DMS53 (cell line): ENCODE results near the gene COL25A1.
A peak's percentile ranks its signal among the peaks of the same experiment; 100 is the strongest.
"Not testable (repeated sequence)": the region's sequence is repeated elsewhere in the genome, so short reads cannot be mapped to it uniquely, and the experiment has no call there.

Source experiments
- DNase-seq: peaks from one replicate; lab custom pipeline; 2025; lab: John Stamatoyannopoulos, UW

Gene COL25A1

GRCh38 chr4:109010521-109010920, 291.9 kb downstream of the COL25A1 start:
- DNase-seq: no peak

- no peak for DNase-seq
These were observed 292.5 kb downstream of the COL25A1 start for GRCh38 chr4:109009909-109010308.

DNA sequence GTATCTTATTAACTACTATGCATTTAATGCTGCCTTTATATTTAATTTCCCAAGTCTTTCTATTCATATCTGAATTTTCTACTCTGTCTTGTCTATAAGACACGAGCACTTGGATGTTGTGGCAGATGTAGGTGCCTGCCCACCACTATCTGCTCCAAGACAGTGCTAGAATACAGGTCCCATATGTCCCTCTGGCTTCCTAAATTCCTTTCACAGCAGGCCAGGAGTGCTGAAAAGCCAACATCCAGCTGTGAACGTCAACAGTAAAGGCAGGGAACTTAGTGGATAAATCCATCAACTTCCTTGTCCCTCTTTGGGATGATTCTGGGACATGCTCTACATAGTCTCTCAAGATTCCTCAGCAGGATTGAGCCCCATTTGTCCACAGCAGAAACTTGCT, 294.5 kb downstream of the COL25A1 start:
- DNase-seq: no peak

DNA sequence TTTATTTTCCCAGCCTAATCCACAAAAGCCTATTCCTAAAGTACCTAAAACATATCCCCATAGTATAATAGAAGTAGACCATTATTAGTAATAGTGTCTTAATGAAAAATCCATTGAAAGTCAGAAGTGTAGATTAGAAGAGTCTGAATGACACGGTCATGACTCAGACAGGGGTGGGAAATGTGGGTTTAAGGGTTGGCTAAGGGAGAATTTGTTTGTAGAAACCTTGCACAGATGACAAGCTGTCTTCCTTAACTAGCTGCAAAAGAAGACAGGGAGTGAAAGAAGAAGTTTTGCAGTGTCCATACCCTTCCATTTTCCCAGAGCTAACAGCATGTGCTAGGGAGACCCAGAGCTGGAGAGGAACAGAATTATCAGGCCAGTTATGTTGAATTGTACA, 296.9 kb downstream of the COL25A1 start:
- DNase-seq: no peak

GRCh38 chr4:109004418-109004817, 298.0 kb downstream of the COL25A1 start:
- no peak for DNase-seq

- DNase-seq: no peak
These were observed 298.5 kb downstream of the COL25A1 start for GRCh38 chr4:109003964-109004363.

- DNase-seq: no peak
These were observed 310.7 kb downstream of the COL25A1 start for GRCh38 chr4:108991551-108992328.

GRCh38 chr4:108988464-108989195, 313.8 kb downstream of the COL25A1 start:
- DNase-seq: no peak

GRCh38 chr4:108984495-108984894, 318.0 kb downstream of the COL25A1 start:
- not testable (repeated sequence) for DNase-seq

GRCh38 chr4:108982402-108983185, 319.9 kb downstream of the COL25A1 start:
- DNase-seq: no peak

DNA sequence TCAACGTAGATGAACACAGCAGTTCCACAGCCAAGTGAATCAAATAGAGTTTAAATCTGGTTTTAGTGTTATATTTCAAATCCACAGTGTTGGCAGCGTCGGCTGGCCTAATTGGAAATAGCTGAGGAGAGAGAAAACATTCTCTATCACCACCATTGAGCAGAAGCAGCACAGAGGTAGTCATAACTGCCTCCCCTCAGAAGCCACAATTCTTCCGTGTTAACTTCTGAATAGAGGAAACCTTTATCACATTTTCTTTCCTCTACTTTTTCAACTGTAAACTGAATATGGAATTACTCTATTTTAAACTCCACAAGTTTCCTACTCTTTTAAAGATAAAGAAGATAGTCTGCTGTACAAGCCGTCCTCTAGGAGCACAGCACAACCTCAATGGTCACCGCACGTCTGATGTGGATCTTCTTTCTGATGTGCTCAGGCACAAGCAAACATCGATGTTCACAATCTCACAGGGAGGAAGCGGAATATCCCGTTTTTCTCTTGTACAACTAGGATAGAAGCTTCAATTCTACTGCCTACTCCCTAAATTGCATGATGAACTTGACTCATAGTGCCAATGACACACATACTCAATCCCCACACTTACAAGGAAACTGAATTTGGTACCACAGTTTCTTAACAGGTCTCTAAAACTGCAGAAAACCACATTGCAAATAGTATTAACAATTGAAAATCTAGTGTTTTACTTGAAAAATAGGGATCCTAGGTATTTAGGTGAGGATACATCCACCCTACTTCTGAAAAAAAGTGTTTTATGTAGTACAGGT, 321.8 kb downstream of the COL25A1 start:
- DNase-seq: no peak

GRCh38 chr4:108979759-108980158, 322.7 kb downstream of the COL25A1 start:
- DNase-seq: no peak

DNA sequence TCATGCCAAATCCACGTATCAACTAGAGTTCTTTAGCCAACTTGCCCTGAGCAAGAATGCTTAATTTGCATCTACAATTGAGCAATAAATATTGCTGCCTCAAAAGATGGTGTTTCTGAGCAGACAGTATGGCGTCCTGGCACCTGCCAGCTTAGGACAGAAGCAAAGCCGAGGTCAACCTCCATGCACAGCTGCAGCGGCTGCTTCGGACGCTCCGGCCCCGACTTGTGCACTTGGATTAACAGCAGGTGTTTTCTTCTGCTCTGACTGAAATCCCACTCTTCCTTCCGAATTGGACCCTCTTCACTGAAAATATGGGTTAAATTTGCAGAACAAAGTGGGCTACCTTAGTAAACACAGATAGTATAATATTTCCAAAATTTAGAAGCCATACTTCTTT, 324.4 kb downstream of the COL25A1 start:
- no peak for DNase-seq

GRCh38 chr4:108972613-108973283, 329.7 kb downstream of the COL25A1 start:
- DNase-seq: no peak

DNA sequence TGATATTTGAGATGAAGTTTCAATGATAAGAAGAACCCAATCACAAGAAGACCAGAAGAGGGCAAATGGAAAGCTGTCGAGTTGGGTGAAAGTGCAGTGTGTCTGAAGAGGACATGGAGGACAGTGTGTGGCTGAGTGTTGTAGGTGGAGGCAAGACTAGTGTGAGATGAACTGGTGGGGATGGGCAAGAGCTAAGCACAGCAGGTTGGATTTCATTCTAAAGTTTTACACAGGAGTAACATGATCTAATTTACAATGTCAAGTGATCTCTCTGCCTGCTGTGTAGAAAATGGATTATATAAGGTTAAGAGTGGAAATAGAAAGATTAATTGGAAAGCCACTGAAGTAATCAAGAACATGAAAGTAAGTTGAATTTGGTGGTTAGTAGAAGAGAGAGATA, 331.0 kb downstream of the COL25A1 start:
- no peak for DNase-seq

- DNase-seq: no peak
These were observed 336.9 kb downstream of the COL25A1 start for GRCh38 chr4:108965472-108966076.

DNA sequence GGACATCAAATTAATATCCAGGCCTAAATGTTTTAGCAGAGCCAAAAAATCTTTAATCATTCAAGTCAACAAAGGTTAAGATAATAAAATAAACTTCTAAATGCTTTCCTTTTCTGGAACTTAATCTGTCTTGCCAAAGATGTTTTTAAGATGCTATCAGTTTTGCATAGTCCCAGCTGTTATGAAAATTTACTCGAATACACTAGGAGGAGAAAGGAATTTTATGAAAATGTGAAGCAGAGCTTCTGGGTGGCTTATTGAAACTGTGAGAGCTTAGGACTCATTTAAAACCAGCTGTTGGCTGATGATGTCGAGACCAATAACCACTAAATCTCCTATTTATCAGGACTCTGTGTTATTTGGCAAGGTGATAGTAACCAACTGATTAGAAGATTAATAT, 337.4 kb downstream of the COL25A1 start:
- DNase-seq: no peak

DNA sequence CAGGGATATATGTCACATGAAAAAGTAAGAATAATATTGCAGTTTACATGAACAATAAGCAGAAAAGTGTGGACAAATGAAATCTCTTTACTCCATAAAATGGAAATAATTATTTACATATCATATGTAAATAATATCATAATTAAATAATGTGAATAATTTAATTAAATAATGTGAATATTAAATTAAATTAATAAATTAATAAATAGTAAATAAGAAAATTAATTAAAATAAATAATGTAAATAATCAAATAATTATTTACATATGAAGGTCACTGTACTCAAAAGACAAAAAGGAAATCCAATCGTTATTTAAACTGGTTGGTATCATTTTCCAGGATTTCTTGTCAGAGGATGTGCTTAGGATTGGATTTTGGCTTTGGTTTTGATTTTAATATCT, 338.5 kb downstream of the COL25A1 start:
- DNase-seq: no peak

GRCh38 chr4:108959491-108959890, 343.0 kb downstream of the COL25A1 start:
- DNase-seq: no peak

DNA sequence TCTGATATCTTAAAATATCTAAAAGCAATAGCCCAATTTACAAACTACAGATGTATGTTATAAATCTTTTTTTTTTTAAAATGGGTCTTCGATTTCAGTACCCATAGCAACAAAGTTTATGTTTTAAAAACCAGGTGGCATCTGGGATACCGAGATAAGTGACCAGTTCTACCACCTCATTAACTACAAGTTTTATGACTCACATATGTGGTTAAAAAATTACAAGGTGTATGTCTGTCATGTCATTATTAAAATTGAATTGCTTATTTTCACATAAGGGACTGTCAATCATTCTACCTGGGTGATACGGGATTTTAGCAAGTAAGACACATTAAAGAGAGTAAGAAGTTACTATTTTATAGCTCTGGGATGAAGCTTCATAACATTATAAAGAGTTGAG, 347.6 kb downstream of the COL25A1 start:
- DNase-seq: peak; percentile 19

GRCh38 chr4:108953941-108954340, 348.5 kb downstream of the COL25A1 start:
- no peak for DNase-seq
